NCI-H748 (cell line): ENCODE data around the gene OR51B2.
"Not testable (repeated sequence)": the region's sequence is repeated elsewhere in the genome, so short reads cannot be mapped to it uniquely, and the experiment has no call there.

Source experiments
- DNase-seq: peaks from one replicate; lab custom pipeline; 2025; ENCODE audit not compliant: unreplicated experiment; lab: John Stamatoyannopoulos, UW

Gene OR51B2

DNA sequence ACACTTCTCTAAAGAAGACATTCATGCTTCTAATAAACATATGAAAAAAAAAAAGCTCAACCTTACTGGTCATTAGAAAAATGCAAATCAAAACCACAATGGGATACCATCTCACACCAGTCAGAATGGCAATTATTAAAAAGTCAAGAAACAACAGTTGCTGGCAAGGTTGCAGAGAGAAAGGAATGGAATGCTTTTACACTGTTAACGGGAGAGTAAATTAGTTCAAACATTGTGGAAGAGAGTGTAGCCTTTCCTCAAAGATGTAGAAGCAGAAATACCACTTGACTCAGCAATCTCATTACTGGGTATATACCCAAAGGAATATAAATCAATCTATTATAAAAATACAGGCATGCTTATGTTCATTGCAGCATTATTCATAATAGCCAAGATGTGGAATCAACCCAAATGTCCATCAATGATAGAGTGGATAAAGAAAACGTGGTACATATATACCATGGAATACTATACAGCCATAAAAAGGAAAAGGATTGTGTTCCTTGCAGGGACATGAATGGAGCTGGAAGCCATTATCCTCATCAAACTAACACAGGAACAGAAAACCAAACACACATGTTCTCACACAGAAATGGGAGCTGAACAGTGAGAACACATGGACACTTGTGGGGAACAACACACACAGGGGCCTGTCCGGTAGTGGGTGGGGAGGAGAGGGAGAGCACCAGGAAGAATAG lies 10.6 kb downstream of the OR51B2 start:
- DNase-seq: not testable (repeated sequence)

DNA sequence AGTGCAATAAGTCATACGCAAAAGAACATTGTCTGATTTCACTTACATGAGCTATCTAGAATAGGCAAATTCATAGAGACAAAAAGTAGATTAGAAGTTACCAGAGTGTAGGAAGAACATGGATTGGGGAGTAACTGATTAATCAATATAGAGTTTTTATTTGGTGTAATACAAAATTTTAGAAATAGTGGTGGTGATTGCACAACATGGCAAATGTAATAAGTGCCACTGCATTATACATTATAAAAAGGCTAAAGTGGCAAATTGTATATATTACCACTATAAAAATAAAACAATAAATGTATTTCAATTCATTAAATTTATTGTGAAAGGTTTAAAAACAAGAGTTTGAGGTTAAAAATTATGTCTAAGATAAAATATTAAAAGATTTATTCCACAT lies 13.7 kb downstream of the OR51B2 start:
- no peak for DNase-seq

- no peak for DNase-seq
Measured at GRCh38 chr11:5307256-5308019, 16.7 kb downstream of the OR51B2 start.

GRCh38 chr11:5304046-5304445 lies 20.1 kb downstream of the OR51B2 start:
- DNase-seq: no peak

DNA sequence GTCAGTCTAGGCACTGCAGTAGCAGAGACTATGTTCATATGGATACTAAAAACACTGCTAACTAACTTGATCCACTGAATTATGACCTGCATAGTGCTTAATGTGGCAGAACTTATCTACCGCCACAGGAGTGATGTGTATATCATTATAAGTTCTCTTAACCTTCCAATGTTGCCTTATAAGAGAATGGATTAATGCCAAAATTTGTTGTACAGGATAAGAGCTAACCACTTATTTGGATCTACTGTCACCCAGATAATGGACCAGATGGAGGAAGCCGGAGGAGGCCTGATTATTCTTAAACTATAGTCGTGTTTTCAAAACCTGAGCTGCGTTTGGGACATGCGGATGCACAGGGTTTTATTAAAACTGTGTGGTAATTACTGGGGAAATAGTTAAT lies 20.5 kb downstream of the OR51B2 start:
- DNase-seq: no peak

- DNase-seq: no peak
Measured at GRCh38 chr11:5301846-5302245, 22.3 kb downstream of the OR51B2 start, which contains the start of gene OR51B4. OR51B4 (minus strand) TSS chr11:5301946; CDS start chr11:5301946, 0 bp downstream.

DNA sequence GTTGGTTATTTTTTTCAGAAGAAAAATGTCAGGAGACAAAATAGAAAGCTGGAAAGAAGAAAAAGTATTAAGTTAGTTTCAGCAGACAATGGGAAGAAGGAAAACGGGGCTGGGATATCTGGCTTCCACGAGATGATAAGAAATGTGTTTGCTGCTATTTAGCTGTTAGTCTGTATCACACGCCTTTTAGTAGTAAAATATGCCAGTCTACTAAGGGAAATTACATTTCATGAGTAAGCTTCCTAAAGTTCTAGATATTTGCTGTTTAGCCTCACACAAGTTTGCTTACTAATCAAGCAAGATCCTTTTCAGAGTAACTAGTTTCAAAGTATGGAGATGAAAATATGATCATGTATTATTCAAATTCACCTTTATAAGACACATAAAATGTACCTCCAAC lies 23.8 kb downstream of the OR51B2 start:
- DNase-seq: no peak

- DNase-seq: no peak
Measured at GRCh38 chr11:5298451-5298850, 25.6 kb downstream of the OR51B2 start.

DNA sequence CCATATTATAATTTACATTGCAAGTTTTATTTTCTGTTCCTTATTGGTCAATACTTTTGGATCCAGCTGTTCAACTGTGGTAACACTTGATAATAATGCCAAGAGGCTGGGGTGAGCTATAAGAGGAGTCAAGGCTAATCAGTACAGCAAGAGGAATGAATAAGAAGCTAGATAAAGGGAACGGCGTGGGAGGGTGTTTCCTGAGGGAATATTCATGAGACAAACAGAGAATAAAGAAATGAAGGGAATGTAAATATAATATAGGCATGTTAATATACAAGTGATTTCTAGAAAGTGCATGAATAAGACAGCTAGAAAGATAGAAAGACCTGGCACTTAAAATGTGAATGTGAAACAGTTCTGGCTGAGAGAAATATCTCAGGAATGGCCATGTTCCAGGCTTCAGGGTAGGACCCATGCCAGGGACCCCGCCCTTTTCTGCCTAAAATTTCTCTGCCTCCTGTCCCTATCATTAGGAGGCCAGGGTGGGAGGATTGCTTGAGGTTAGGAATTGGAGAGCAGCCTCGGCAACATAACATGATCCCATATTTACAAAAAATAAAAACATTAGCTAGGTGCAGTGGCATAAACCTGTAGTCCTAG lies 26.3 kb downstream of the OR51B2 start:
- DNase-seq: no peak

GRCh38 chr11:5294342-5294995 lies 29.6 kb downstream of the OR51B2 start:
- DNase-seq: not testable (repeated sequence)

GRCh38 chr11:5293028-5293427 lies 31.1 kb downstream of the OR51B2 start:
- no peak for DNase-seq

DNA sequence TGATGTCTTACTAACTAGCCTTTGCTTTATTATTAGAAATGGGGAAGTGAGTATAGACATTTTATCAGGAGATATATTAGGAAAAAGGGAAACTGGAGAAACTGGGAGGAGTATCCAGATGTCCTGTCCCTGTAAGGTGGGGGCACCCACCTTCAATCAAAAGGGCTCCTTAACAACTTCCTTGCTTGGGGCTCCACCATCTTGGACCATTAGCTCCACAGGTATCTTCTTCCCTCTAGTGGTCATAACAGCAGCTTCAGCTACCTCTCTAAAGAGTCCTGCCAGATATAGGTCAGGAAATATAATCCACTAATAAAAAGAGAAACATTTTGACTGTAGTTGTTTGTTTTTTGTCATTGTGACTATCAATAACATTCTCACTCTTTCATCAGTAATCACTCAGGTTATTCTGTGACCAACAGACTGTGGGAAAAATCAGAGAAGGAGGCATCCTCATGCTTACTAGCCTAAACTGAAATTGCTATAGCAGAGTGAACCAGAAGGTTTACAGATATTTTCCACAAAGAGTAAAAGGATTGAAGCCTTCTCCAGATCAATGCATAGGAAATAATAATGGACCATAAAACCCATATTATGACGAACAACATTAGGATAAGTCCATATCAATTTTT lies 32.8 kb downstream of the OR51B2 start:
- DNase-seq: peak; percentile 26

- no peak for DNase-seq
Measured at GRCh38 chr11:5290106-5290505, 34.0 kb downstream of the OR51B2 start.

DNA sequence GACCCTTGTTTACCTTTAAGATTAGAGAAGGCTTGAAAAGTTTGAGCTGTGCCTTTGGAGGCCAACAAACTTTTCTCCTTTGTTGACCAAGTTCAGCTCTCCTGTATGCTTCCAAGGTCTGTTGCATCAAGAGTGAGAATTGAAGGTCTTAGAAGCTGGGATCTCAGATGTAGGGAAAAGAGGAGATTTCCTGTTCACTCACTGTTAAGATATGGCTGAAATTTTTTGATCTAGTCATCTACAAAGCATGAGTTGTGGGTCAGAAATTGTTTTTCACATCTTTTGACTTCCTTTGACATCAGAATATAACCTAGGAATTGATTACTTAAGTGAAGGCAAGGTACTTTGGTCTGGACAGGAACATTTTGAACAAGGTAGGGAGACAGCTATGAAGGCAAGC lies 34.4 kb downstream of the OR51B2 start:
- DNase-seq: no peak

- DNase-seq: no peak
Measured at GRCh38 chr11:5288906-5289550, 35.1 kb downstream of the OR51B2 start.

GRCh38 chr11:5288108-5288905 lies 35.8 kb downstream of the OR51B2 start:
- no peak for DNase-seq

DNA sequence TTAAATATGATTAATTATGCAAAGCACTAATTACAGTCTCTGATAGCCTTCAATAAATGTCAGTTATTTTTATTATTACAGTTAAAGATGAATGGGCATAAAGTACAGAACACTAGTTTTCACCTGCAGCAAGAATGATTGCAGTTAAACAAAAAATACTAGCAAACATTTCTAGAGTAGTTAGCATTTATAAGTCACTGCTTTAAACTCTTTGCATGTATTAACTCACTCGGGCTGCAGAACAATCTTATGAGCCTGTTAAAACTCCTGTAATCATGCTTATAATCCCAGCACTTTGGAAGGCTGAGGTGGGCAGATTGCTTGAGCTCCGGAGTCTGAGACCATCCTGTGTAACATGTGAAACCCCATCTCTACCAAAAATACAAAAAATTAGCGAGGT lies 37.2 kb downstream of the OR51B2 start:
- no peak for DNase-seq

GRCh38 chr11:5286351-5286750 lies 37.7 kb downstream of the OR51B2 start:
- DNase-seq: no peak

DNA sequence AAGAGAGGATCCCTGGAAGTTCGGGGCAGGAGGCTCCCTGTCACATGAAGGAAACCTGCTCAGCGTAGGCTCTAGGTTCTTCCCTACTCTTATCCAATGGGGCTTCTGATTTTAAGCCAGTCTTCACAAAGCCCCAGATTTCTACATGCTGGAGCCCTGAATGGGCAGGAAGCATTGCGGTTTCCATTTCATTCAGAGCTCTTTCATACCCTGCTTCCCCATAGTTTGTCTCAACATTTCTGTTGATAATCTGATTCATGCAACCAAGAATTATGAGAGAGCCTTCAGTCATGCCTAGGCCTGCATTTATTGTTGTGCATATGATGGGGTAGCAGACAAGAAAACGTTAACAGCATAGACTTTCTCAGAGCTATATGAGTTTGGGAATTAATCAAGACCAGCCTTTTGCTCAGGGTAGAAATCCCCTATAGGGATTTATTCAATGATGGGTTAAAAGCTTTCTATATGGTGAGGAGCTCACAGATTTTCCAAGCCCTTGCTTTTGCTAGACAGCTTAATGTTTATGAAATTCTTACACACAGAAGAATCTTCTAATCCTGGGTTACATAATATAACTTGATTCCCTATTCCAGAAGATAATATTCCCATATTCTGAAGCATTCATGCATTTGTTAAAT lies 38.3 kb downstream of the OR51B2 start:
- DNase-seq: no peak
